ENCODE results near the gene UBE2E1.
"Not testable (repeated sequence)": the region's sequence is repeated elsewhere in the genome, so short reads cannot be mapped to it uniquely, and the experiment has no call there.

Gene UBE2E1

DNA sequence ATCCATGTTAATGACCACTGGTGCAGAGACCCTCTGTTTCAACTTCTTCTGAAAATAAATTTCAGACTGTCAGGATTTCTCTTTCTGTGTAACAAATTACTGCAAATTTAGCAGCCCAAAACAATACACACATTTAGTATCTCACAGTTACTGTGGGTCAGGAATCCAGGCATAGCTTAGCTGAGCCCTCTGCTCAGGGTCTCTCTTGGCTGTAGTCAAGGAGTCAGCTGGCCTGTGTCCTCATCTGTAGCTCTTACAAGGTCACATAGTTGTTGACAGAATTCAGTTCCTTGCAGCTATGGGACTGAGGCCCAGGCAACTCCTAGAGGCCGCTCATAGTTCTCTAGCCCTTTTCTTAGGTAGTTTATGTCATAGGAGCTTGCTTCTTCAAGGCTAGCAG lies 59.2 kb downstream of the UBE2E1 start:
- no peak for DNase-seq (ENCODE audit: extremely low read depth, low read depth)
- TF ChIP-seq, protein P1, sequence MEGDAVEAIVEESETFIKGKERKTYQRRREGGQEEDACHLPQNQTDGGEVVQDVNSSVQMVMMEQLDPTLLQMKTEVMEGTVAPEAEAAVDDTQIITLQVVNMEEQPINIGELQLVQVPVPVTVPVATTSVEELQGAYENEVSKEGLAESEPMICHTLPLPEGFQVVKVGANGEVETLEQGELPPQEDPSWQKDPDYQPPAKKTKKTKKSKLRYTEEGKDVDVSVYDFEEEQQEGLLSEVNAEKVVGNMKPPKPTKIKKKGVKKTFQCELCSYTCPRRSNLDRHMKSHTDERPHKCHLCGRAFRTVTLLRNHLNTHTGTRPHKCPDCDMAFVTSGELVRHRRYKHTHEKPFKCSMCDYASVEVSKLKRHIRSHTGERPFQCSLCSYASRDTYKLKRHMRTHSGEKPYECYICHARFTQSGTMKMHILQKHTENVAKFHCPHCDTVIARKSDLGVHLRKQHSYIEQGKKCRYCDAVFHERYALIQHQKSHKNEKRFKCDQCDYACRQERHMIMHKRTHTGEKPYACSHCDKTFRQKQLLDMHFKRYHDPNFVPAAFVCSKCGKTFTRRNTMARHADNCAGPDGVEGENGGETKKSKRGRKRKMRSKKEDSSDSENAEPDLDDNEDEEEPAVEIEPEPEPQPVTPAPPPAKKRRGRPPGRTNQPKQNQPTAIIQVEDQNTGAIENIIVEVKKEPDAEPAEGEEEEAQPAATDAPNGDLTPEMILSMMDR (IDR thresholded peaks at IDR 0.05; ENCODE audit: low read depth, low read length): no peak

DNA sequence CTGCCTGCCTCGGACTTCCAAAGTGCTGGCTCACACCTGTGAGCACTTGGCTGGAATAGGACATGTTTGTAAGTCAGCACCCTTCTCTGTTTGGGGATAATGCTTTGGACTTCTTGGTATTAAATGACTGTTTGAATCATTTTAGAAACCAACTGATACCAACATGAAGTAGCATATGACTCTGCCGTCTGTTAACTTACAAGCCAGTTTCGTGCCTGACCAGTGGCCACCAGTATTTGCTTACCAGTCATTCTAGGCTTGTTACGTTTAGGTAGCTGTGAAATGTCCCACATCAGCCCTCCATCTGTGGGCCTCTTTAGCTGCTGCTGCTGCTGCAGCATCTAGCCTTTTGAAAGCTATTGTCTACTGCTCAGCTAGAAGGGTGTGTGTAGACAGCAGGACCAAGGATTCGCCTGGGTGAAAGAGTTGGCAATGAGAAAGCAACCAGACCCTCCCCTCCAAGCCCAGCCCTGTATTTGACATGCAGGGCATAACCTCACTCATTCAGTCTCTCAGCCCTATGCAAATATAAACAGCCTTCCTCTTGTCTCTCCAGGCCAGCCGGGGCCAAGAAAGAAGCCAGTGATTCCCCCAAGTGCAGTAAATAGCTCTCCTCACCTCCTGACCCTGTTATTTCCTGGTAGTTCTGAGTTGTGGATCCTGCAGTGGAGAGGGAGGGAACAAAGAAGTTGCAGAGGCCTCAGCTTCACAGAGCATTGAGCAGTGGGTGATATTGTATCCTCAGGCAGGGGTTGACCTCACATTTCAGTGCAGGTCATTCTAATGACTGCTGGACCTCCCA lies 60.0 kb downstream of the UBE2E1 start:
- DNase-seq (ENCODE audit: extremely low read depth, low read depth): no peak
- TF ChIP-seq, protein P1 (IDR thresholded peaks at IDR 0.05; ENCODE audit: low read depth, low read length): no peak

DNA sequence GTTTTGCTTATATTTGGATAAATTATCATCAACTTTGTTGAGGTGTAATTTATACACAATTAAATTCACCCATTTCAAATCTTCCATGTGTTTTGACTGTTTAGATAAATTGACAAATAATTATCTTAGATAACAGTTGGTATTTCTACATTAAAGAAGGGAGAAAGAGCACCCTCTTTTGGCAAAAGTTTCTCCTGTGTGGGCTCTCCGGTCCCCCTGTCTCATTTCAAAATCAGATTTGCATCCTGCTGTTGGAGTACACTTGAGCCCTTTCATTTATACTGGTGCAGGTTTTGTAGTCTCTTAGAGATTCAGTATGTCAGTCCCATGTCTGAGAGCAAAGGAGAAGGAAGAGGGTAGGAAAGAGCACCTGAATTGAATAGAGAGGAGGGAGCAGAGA lies 61.6 kb downstream of the UBE2E1 start:
- TF ChIP-seq, protein P1 (IDR thresholded peaks at IDR 0.05; ENCODE audit: low read depth, low read length): no peak
- no peak for DNase-seq (ENCODE audit: extremely low read depth, low read depth)

DNA sequence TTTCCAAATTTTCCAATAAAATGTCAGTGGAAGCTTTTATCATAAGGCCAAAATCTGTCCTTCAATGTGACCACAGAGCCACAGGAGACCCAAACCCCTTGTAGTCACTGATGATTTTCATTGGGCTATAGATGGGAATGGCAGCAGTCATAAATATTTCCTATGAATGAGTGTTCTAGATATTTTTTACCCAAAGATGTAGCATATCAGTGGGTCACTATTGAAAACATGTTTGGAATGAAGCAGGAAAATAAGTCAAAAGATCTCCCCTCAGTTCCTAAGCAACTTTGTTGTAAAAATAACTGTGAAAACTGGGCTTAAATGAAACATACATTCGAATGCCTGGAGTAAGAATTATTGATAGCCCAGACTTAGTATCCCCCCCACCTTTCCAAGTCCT lies 62.1 kb downstream of the UBE2E1 start:
- TF ChIP-seq, protein P1 (IDR thresholded peaks at IDR 0.05; ENCODE audit: low read depth, low read length): no peak
- DNase-seq (ENCODE audit: extremely low read depth, low read depth): no peak

DNA sequence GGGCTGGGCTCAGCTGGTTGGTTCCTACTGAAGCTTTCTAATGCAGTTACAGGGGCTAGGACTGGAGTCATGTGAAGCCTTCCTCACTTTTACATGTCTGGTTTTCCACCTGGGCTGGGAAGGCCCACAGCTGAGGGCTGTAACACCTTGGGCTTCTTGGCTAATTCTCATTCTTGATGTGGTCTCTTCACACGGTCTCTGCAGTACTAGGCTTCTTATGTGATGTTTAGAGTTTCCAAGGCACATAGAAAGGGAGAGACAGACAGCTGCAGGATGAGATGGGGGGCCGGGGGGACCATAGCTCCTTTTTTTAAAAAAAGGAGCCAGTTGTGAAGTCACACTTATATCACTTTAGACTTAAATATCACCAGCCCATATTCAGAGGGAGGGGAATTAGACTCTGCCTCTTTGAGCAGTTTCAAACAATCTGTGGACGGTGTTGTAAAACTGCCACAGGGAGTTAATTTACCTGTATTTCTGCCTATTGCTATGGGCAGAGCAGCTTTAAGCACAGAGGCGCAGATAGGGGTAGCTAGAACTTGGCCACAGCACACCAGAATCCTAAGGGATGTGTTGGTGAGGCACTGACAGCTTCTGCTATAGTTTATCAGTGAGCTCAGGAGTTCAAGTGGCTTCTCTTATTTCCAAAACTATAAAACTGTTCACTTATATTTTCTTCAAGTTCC lies 64.4 kb downstream of the UBE2E1 start:
- TF ChIP-seq, protein P1 (IDR thresholded peaks at IDR 0.05; ENCODE audit: low read depth, low read length): no peak
- DNase-seq (ENCODE audit: extremely low read depth, low read depth): no peak

DNA sequence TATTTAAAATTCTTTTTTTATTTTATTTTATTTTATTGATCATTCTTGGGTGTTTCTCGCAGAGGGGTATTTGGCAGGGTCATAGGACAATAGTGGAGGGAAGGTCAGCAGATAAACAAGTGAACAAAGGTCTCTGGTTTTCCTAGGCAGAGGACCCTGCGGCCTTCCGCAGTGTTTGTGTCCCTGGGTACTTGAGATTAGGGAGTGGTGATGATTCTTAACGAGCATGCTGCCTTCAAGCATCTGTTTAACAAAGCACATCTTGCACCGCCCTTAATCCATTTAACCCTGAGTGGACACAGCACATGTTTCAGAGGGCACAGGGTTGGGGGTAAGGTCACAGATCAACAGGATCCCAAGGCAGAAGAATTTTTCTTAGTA lies 64.9 kb downstream of the UBE2E1 start:
- DNase-seq (ENCODE audit: extremely low read depth, low read depth): not testable (repeated sequence)

DNA sequence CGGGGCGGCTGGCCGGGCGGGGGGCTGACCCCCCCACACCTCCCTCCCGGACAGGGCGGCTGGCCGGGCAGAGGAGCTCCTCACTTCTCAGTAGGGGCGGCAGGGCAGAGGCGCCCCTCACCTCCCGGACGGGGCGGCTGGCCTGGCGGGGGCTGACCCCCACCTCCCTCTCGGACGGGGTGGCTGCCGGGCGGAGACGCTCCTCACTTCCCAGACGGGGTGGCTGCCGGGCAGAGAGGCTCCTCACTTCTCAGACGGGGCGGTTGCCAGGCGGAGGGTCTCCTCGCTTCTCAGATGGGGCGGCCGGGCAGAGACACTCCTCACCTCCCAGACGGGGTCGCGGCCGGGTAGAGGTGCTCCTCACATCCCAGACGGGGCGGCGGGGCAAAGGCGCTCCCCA lies 65.6 kb downstream of the UBE2E1 start:
- DNase-seq (ENCODE audit: extremely low read depth, low read depth): not testable (repeated sequence)

DNA sequence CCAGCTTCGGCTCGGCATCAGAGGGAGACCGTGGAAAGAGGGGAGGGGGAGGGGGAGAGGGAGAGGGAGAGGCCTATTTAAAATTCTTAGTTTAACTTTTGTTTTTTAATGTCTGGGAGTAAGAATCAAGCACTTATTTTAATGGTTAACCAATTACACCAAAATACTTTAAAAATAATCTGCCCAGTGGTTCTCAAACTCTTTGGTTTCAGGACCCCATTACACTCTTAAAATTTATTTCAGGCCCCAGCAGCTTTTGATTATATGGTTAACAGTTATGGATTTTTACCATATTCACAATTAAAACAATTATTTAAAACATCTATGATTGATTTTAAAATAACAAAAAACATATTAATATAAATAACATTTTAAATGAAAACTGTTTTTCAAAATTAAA lies 66.6 kb downstream of the UBE2E1 start:
- DNase-seq (ENCODE audit: extremely low read depth, low read depth): no peak
- TF ChIP-seq, protein P1 (IDR thresholded peaks at IDR 0.05; ENCODE audit: low read depth, low read length): no peak

Data from AG09319 (cell line).